Transverse colon (tissue), 4 donors: ENCODE results near the gene DDX60.

Source experiments
- POLR2AphosphoS5 ChIP-seq, 3 donors: sonication (generic); formaldehyde crosslinking; IDR thresholded peaks; one replicate each; pipeline ENCODE4 v1.6.1; 2016; ENCODE audit warnings: antibody characterized with exemption in 3 of 3
- TF ChIP-seq, protein P1 (sequence below), 5 experiments: fragments of 200-600 bp in 3 of 5; fragments of 450-650 bp in 2 of 5; sonication (generic) in 3 of 5; IDR thresholded peaks; 1 replicate in 2 of 5; 2 replicates in 3 of 5; pipeline ENCODE4 v1.5.1; 2016 to 2017; ENCODE audit warnings: antibody characterized with exemption in 5 of 5, inconsistent platforms in 3 of 5, mild to moderate bottlenecking in 2 of 5, moderate library complexity in 1 of 5

DNA sequence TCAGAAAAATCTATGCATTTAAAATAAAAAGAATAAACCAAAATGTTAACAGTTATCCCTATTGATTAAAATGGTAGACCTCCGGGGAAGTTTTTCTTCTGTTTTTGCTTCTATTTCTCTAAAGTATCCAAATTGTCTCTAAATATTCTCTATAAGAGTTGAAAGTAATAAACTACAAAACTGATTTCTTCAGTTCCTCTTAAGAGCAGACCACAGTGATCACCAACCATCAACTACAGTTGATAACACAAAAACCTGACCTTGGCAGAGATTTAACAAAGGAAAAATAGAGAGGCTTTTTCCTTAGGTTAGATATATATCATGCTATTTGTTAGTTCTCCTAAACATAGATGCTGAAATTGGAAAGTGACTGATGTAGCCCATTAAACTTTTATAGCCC, 27.3 kb downstream of the DDX60 start:
- TF ChIP-seq, protein P1, sequence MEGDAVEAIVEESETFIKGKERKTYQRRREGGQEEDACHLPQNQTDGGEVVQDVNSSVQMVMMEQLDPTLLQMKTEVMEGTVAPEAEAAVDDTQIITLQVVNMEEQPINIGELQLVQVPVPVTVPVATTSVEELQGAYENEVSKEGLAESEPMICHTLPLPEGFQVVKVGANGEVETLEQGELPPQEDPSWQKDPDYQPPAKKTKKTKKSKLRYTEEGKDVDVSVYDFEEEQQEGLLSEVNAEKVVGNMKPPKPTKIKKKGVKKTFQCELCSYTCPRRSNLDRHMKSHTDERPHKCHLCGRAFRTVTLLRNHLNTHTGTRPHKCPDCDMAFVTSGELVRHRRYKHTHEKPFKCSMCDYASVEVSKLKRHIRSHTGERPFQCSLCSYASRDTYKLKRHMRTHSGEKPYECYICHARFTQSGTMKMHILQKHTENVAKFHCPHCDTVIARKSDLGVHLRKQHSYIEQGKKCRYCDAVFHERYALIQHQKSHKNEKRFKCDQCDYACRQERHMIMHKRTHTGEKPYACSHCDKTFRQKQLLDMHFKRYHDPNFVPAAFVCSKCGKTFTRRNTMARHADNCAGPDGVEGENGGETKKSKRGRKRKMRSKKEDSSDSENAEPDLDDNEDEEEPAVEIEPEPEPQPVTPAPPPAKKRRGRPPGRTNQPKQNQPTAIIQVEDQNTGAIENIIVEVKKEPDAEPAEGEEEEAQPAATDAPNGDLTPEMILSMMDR (IDR thresholded peaks at IDR 0.05), result no peak
- TF ChIP-seq POLR2AphosphoS5 (IDR thresholded peaks at IDR 0.05), result no peak
